ENCODE measurements around the gene NEK5.
"Not testable (repeated sequence)": the region's sequence is repeated elsewhere in the genome, so short reads cannot be mapped to it uniquely, and the experiment has no call there.

NEK5 gene

GRCh38 chr13:52141299-52141698, 12.4 kb upstream of the NEK5 start:
- no peak for DNase-seq (ENCODE audit: low read depth in 2 of 2)

- no peak for DNase-seq (ENCODE audit: low read depth in 2 of 2)
These were observed 8.6 kb upstream of the NEK5 start for GRCh38 chr13:52137489-52137888.

- no peak for DNase-seq (ENCODE audit: low read depth in 2 of 2)
These were observed 7.9 kb upstream of the NEK5 start for GRCh38 chr13:52136763-52137162.

- no peak for DNase-seq (ENCODE audit: low read depth in 2 of 2)
These were observed 1.8 kb upstream of the NEK5 start for GRCh38 chr13:52130641-52131040.

GRCh38 chr13:52127783-52128702, 830 bp downstream of the NEK5 start:
- peak; percentile 10 for DNase-seq (ENCODE audit: low read depth in 2 of 2)

GRCh38 chr13:52127378-52127777, 1.5 kb downstream of the NEK5 start:
- DNase-seq (ENCODE audit: low read depth in 2 of 2): no peak

- DNase-seq (ENCODE audit: low read depth in 2 of 2): no peak
These were observed 3.3 kb downstream of the NEK5 start for GRCh38 chr13:52125547-52125946.

DNA sequence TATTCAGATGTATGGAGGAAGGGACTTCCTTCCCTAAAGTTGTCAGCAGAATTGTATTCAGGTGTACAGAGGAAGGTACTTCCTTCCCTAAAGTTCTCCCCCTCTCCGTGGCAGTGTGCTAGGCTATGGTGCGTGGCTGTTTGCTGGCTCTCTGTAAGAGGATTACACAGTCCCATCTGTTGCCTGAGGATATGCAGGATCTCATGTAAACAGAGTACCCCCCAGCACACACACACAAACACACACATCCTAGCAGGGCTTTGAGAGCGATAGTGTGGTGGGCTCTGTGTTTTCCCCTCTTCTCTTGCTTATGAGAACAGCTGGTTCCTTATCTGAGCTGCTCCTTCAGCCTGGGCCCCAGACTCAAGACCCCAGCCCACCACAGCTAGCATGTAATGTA, 10.3 kb downstream of the NEK5 start:
- no peak for DNase-seq (ENCODE audit: low read depth in 2 of 2)

- DNase-seq (ENCODE audit: low read depth in 2 of 2): no peak
These were observed 10.8 kb downstream of the NEK5 start for GRCh38 chr13:52118095-52118494.

DNA sequence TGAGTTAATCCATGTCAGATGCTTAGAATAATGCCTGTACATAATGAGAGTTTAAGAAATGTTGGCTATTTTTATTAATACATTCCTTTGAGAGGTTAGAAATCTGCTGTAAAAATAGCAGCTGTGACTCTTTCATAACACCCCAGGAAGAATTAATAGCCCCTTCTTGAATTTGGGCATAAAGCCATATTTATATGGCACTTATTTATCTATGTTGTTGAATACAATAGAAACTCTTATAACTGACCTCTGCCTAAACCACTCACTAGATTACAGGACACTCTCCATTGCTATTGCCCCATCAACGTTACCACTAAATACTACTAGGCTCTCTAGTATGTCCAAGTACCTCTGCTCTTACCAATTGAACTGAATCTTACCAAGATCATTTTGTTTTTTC, 16.3 kb downstream of the NEK5 start:
- DNase-seq (ENCODE audit: low read depth in 2 of 2): no peak

- no peak for DNase-seq (ENCODE audit: low read depth in 2 of 2)
These were observed 19.7 kb downstream of the NEK5 start for GRCh38 chr13:52109116-52109670.

- DNase-seq (ENCODE audit: low read depth in 2 of 2): no peak
These were observed 23.0 kb downstream of the NEK5 start for GRCh38 chr13:52105841-52106240.

DNA sequence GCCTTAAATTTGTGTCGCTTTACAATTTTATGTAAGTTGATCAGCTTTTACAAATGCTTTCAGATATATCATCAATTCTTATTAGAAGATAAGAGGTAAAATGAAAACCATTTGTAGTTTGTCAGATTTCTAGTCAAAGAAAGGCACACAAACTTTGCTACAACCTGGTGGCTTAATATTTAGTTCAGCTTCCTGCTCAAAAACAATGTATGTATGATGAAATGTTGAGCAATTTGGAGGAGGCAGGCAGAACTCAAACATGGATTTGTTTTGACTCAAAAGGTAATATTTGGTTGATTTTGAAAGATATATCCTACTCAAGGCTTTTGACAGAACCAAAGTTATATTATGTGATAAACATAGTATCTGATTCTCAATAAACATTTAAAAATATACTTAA, 24.2 kb downstream of the NEK5 start:
- peak; percentile 24 to 33 for DNase-seq (ENCODE audit: low read depth in 2 of 2)

GRCh38 chr13:52103386-52103785, 25.5 kb downstream of the NEK5 start:
- no peak for DNase-seq (ENCODE audit: low read depth in 2 of 2)

DNA sequence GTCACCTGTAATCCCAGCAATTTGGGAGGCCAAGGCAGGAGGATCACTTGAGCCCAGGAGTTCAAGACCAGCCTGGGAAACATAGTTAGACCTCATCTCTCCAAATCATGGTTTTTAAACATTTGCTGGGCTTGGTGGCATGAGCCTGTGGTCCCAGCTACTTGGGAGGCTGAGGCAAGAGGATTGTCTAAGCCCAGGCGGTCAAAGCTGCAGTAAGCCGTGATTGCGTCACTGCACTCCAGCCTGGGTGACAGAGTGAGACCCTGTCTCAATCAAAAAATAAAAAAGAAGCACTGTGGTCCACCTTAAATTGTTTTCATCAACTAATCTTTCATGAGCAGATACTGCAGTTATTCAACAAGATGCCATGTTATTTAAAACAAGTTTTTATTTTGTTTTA, 26.4 kb downstream of the NEK5 start:
- DNase-seq (ENCODE audit: low read depth in 2 of 2): not testable (repeated sequence)

GRCh38 chr13:52097197-52097596, 31.7 kb downstream of the NEK5 start:
- DNase-seq (ENCODE audit: low read depth in 2 of 2): no peak

- DNase-seq (ENCODE audit: low read depth in 2 of 2): no peak
These were observed 32.1 kb downstream of the NEK5 start for GRCh38 chr13:52096748-52097147.

DNA sequence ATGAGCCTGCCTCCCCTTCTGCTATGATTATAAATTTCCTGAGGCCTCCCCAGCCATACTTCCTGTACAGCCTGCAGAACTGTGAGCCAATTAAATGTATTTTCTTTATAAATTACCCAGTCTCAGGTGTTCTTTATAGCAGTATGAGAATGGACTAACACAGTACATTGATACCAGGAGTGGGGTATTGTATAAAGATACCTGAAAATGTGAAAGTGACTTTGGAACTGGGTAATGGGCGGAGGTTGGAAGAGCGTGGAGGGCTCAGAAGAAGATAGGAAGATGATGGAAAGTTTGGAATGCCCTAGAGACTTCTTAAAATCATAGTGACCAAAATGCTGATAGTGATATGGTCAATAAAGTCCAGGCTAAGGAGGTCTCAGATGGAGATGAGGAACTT, 32.8 kb downstream of the NEK5 start:
- no peak for DNase-seq (ENCODE audit: low read depth in 2 of 2)

GRCh38 chr13:52092087-52092486, 36.8 kb downstream of the NEK5 start:
- no peak for DNase-seq (ENCODE audit: low read depth in 2 of 2)

DNA sequence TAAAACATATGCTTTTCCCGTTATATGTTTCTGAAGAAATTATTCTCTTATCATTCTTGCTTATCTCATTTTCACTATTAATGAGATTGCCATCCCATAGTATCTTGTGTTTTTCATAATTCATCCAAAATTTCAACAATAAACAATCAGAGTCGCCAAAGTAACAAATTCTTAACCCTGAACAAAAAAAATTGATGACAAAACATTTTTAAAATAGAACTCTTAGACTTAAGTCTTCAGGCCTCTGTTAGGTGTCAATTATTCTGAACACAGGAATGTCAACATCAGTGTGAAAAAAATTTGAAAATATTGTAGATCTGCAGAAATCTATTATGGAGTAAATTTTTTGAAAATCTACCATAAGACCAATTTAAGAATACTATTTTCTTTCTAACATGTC, 37.4 kb downstream of the NEK5 start:
- DNase-seq (ENCODE audit: low read depth in 2 of 2): no peak

DNA sequence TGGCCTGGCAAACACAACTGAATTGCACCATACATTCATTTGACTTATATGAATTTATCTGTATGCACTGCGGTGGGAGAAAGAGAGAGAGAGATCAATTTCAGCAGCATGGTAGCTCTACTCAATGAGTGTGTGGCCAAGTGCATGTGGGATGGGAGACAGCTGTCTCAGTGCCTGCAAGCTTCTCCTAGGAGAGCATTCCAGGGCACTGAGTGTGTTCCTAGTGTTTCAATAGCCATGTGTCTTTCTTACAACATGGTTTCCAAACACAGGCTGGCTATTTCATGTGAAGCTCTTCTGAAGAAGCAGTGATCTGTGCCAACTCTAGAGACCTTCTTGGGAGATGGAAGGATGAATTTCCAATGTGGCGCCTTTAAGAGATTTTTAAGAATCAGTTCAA, 43.5 kb downstream of the NEK5 start:
- DNase-seq (ENCODE audit: low read depth in 2 of 2): peak; percentile 15 to 19

DNA sequence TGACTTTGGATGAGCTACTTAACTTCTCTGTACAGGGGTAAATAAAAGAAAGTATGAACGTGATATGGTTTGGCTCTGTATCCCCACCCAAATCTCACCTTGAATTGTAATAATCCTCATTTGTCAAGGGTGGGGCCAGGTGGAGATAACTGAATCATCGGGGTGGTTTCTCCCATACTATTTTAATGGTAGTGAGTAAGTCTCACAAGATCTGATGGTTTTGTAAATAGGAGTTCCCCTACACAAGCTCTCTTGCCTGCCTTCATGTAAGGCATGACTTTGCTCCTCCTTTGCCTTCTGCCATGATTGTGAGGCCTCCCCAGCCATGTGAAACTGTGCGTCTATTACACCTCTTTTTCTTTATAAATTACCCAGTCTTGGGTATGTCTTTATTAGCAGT, 43.9 kb downstream of the NEK5 start:
- not testable (repeated sequence) for DNase-seq (ENCODE audit: low read depth in 2 of 2)

DNA sequence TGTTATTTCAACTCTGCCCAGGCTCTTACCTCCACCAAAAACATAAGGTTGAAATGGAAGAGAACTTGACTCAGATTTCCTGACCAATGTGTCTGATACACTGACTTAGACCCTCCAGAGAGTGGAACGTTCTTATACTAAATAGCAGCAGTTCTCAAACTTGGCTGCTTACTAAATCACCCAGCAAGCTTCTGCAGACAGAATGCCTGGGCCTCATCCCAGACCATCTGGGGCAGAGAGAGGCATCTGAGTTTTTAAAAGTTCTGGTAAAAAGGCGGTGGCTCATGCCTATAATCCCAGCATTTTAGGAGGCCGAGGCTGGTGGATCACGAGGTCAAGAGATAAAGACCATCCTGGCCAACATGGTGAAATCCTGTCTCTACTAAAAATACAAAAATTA, 46.3 kb downstream of the NEK5 start:
- no peak for DNase-seq (ENCODE audit: low read depth in 2 of 2)
